Mammary epithelial cell (primary cell): ENCODE results near the gene LAGE3.

ENCODE experiments used
- EZH2 ChIP-seq: IDR thresholded peaks from 2 replicates; pipeline ENCODE4 v1.6.1; 2012; ENCODE audit warnings: low read length, inconsistent platforms, borderline replicate concordance
- TF ChIP-seq, protein P1 (sequence below), 2 donors: IDR thresholded peaks in 1 of 2; conservative IDR thresholded peaks in 1 of 2; 2 replicates each; pipeline ENCODE4 v1.5.1; 2011 to 2012; ENCODE audit warnings: inconsistent platforms in 2 of 2, low read length in 2 of 2, mild to moderate bottlenecking in 2 of 2, control low read depth in 1 of 2, low read depth in 1 of 2; ENCODE audit not compliant: insufficient read depth in 1 of 2; ENCODE audit errors: extremely low read depth in 1 of 2

GRCh38 chrX:154446430-154446829, 32.7 kb downstream of the LAGE3 start:
- TF ChIP-seq, protein P1, sequence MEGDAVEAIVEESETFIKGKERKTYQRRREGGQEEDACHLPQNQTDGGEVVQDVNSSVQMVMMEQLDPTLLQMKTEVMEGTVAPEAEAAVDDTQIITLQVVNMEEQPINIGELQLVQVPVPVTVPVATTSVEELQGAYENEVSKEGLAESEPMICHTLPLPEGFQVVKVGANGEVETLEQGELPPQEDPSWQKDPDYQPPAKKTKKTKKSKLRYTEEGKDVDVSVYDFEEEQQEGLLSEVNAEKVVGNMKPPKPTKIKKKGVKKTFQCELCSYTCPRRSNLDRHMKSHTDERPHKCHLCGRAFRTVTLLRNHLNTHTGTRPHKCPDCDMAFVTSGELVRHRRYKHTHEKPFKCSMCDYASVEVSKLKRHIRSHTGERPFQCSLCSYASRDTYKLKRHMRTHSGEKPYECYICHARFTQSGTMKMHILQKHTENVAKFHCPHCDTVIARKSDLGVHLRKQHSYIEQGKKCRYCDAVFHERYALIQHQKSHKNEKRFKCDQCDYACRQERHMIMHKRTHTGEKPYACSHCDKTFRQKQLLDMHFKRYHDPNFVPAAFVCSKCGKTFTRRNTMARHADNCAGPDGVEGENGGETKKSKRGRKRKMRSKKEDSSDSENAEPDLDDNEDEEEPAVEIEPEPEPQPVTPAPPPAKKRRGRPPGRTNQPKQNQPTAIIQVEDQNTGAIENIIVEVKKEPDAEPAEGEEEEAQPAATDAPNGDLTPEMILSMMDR (conservative IDR thresholded peaks at IDR 0.05 in 1 of 2, IDR thresholded peaks at IDR 0.05 in 1 of 2; ENCODE audit: extremely low read depth in 1 of 2, insufficient read depth in 1 of 2, low read depth in 1 of 2, low read length in 2 of 2): no peak
- no peak for TF ChIP-seq EZH2
